LNCaP clone FGC (cell line): ENCODE measurements around the gene DLST.

Experiments used
- DNase-seq: peaks from one replicate; pipeline ENCODE4 v3.0.0-alpha.2; 2011; ENCODE audit warnings: low read depth
- H3K4me3 ChIP-seq: 2 replicates; pipeline ENCODE4 v1.5.1; 2011; ENCODE audit warnings: mild to moderate bottlenecking, low read depth, low read length, control low read depth
- CTCF ChIP-seq: IDR thresholded peaks from 2 replicates; pipeline ENCODE4 v1.5.1; 2012; ENCODE audit warnings: mild to moderate bottlenecking; ENCODE audit not compliant: control insufficient read depth, insufficient read depth; ENCODE audit errors: extremely low read depth

DLST gene

GRCh38 chr14:74920281-74920680, 38.6 kb downstream of the DLST start:
- no peak for DNase-seq
- no peak overlapping the region for H3K4me3 ChIP-seq
- no peak for TF ChIP-seq CTCF

GRCh38 chr14:74921053-74921620, 39.4 kb downstream of the DLST start:
- DNase-seq = no peak
- TF ChIP-seq CTCF = no peak
- no peak overlapping the region for H3K4me3 ChIP-seq

- no peak for DNase-seq
- TF ChIP-seq CTCF = no peak
- peak overlapping the region; percentile 93 for H3K4me3 ChIP-seq
These were observed 40.5 kb downstream of the DLST start for GRCh38 chr14:74921987-74922751.

GRCh38 chr14:74922752-74923401, 41.2 kb downstream of the DLST start, which contains the start of gene RPS6KL1:
Gene RPS6KL1, minus strand, starts transcription at chr14:74923260. Its CDS starts 1,719 bp downstream, at chr14:74921541.
- DNase-seq = peak; percentile 52
- no peak for TF ChIP-seq CTCF
- peak within 1 kb of the TSS; percentile 93 for H3K4me3 ChIP-seq

- no peak for TF ChIP-seq CTCF
- no peak overlapping the region for H3K4me3 ChIP-seq
- DNase-seq = no peak
These were observed 42.3 kb downstream of the DLST start for GRCh38 chr14:74924061-74924460.

- DNase-seq = no peak
- H3K4me3 ChIP-seq = no peak overlapping the region
These were observed 45.5 kb downstream of the DLST start for GRCh38 chr14:74927225-74927624.

More at GRCh38 chr14:74927225-74927624, 45.5 kb downstream of the DLST start:
- TF ChIP-seq CTCF = no peak
